H1 (cell line): ENCODE results near the gene SEC22C. TPM values are rescaled to one million over a fixed set of nuclear protein-coding genes. Genes with fewer than 3 reads are reported as not detected.

Experiments used
- CHD7 ChIP-seq: fragments of 300-600 bp; sonication (generic); IDR thresholded peaks from 2 replicates; pipeline ENCODE4 v1.7.1; 2012; ENCODE audit warnings: low read length, moderate library complexity, mild to moderate bottlenecking, inconsistent platforms; ENCODE audit not compliant: insufficient replicate concordance
- FOSL1 ChIP-seq: IDR thresholded peaks from 2 replicates; pipeline ENCODE4 v1.6.1; 2011; ENCODE audit warnings: mild to moderate bottlenecking, low read depth, low read length, moderate library complexity; ENCODE audit not compliant: insufficient read depth
- GABPA ChIP-seq: IDR thresholded peaks from 2 replicates; pipeline ENCODE4 v1.6.1; 2011; ENCODE audit warnings: mild to moderate bottlenecking, low read length, moderate library complexity, borderline replicate concordance; ENCODE audit not compliant: insufficient read depth
- NANOG ChIP-seq: IDR thresholded peaks from 2 replicates; pipeline ENCODE4 v1.6.1; 2011; ENCODE audit warnings: low read length, low read depth, mild to moderate bottlenecking, inconsistent platforms; ENCODE audit not compliant: insufficient read depth, poor library complexity, severe bottlenecking
- RBBP5 ChIP-seq: IDR thresholded peaks from 2 replicates; pipeline ENCODE4 v1.7.1; 2012; ENCODE audit warnings: low read depth, mild to moderate bottlenecking, inconsistent platforms, low read length, moderate library complexity, borderline replicate concordance
- SP4 ChIP-seq: IDR thresholded peaks from 2 replicates; pipeline ENCODE4 v1.6.1; 2012; ENCODE audit warnings: low read length, inconsistent platforms
- polyA plus RNA-seq, 7 experiments: library from polyadenylated mRNA; depleted of rRNA in 3 of 7; stranded (reverse) in 5 of 7; unstranded in 2 of 7; fragments of >200 nt in 5 of 7; fragments of 200-250 nt in 2 of 7; gene quantifications; 1 replicate in 5 of 7; 2 replicates in 1 of 7; 4 replicates in 1 of 7; pipeline versions ENCODE4 v1.2.1 to v1.2.3, GENCODE V29; 2011 to 2013; ENCODE audit warnings: missing spikeins in 2 of 7, mixed read lengths in 2 of 7
- total RNA-seq: library from RNA; stranded (reverse); fragmentation: NEBNext Ultra II Directional; extraction: Animal tissue kit (Norgen Biotek cat#: 25700); gene quantifications from 2 replicates; pipeline ENCODE4 v1.2.1, GENCODE V29; 2021

Gene SEC22C
- total and polyA plus RNA-seq, 2 of the 8 experiments (the other 6 are each of a cell fraction or from before 2014, with no cell fraction given) = 23.4 to 38.3 TPM

GRCh38 chr3:42578054-42578453 lies 3.7 kb downstream of the SEC22C start (continued):
- TF ChIP-seq CHD7 (no peak), FOSL1 (no peak), NANOG (no peak), GABPA (no peak), RBBP5 (no peak), SP4 (no peak)
- TF ChIP-seq, all 59 proteins: peak for 0
